Smooth muscle cell (in vitro differentiated cells): Measurements from ENCODE around the gene ATP6V1F. TPM values are rescaled to one million over a fixed set of nuclear protein-coding genes. Genes with fewer than 3 reads are reported as not detected.

Experiments used
- DNase-seq: peaks from one replicate; lab custom pipeline; 2025; ENCODE audit not compliant: unreplicated experiment; lab: John Stamatoyannopoulos, UW
- H2AFZ ChIP-seq: fragments of 200-600 bp; sonication (generic); 2 replicates; pipeline ENCODE4 v1.6.0; 2016; ENCODE audit warnings: antibody characterized with exemption, low read depth, mild to moderate bottlenecking
- H3F3A ChIP-seq: fragments of 200-600 bp; sonication (generic); 2 replicates; pipeline ENCODE4 v1.6.0; 2017; ENCODE audit warnings: antibody characterized with exemption, low read depth
- H3K27ac ChIP-seq: fragments of 200-600 bp; sonication (generic); 2 replicates; pipeline ENCODE4 v1.5.1; 2016; ENCODE audit warnings: low read depth, mild to moderate bottlenecking
- H3K27me3 ChIP-seq: fragments of 200-600 bp; sonication (generic); 2 replicates; pipeline ENCODE4 v1.6.1; 2016; ENCODE audit warnings: low read depth, mild to moderate bottlenecking
- H3K36me3 ChIP-seq: fragments of 200-600 bp; sonication (generic); 2 replicates; pipeline ENCODE4 v1.5.1; 2016; ENCODE audit warnings: low read depth
- H3K4me1 ChIP-seq: fragments of 200-600 bp; sonication (generic); 2 replicates; pipeline ENCODE4 v1.5.1; 2016; ENCODE audit warnings: low read depth
- H3K4me2 ChIP-seq: fragments of 200-600 bp; sonication (generic); 2 replicates; pipeline ENCODE4 v1.6.0; 2016; ENCODE audit warnings: mild to moderate bottlenecking
- H3K4me3 ChIP-seq: fragments of 200-600 bp; sonication (generic); 2 replicates; pipeline ENCODE4 v1.5.1; 2016; ENCODE audit warnings: mild to moderate bottlenecking
- H3K79me2 ChIP-seq: fragments of 200-600 bp; sonication (generic); 2 replicates; pipeline ENCODE4 v1.6.0; 2016; ENCODE audit warnings: low read depth, mild to moderate bottlenecking
- H3K9ac ChIP-seq: fragments of 200-600 bp; sonication (generic); 2 replicates; pipeline ENCODE4 v1.6.0; 2016; ENCODE audit warnings: low read depth
- H3K9me3 ChIP-seq: fragments of 200-600 bp; sonication (generic); replicated peaks from 2 replicates; pipeline ENCODE4 v1.5.1; 2016; ENCODE audit warnings: low read depth
- H4K20me1 ChIP-seq: fragments of 200-600 bp; sonication (generic); 2 replicates; pipeline ENCODE4 v1.6.0; 2016; ENCODE audit warnings: low read depth
- WGBS: methylation state at CpG from one replicate; pipeline ENCODE4 v1.1.7; 2016; ENCODE audit warnings: low lambda C conversion rate; 5-methylcytosine and 5-hydroxymethylcytosine counted together
- polyA plus RNA-seq: library from polyadenylated mRNA; unstranded; fragments of >200 nt; fragmentation: Nextera tagmentation; extraction: Ambion mirVana; gene quantifications from 2 replicates; pipeline ENCODE4 v1.2.1, GENCODE V29; 2016
- total RNA-seq: library from RNA; depleted of rRNA; stranded (reverse); fragments of >200 nt; gene quantifications from 2 replicates; pipeline ENCODE4 v1.2.3, GENCODE V29; 2014
- TF ChIP-seq, protein P1 (sequence below): fragments of 200-600 bp; sonication (generic); IDR thresholded peaks from 2 replicates; pipeline ENCODE4 v1.5.1; 2017; ENCODE audit warnings: borderline replicate concordance, mild to moderate bottlenecking, antibody characterized with exemption; ENCODE audit not compliant: insufficient read depth, poor library complexity, severe bottlenecking

The ATP6V1F gene
- total and polyA plus RNA-seq, 2 experiments from 2014 or later = 131 to 325 TPM

DNA sequence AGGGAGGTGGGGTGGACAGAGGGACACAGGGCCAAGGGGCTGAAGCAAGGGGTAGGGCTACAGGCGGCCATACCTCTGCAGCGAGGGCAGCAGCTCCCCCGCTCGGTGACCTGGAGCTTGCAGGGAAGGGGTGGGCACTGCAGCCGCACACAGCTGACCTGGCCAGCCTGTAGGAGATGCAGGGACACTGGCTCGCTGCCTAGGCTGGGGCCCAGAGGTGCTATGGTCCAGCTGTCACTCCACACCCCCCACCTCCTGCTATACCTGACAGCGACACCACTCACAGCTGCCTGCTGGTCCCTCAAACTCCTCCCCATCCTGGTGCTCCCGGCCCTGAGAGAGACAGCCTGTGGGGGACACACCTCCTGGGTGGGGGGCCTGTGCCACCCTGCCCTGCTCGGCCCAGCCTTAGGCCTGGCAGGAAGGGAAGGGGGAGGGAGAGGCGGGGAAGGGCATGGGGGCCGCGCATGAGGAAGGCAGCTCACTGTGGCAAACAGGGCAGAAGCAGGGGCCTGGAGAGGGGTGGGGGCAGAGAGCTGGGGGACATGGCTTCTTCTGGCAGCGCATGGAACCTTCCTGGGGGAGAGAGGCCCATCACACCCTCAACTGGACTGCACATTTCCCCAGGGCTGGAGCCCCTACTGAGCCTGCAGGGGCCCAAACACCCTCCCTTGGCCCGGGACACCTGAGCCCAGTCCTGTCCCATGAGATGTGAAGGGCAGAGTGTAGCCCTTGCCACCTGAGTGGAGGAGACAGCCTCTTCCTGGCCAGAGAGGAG lies 23.9 kb downstream of the ATP6V1F start:
- Histone ChIP-seq H3K4me2 (no peak overlapping the region), H3K36me3 (no peaks in the 10 kb centered on the region), H3K9ac (no peak overlapping the region), H3K27ac (no peak overlapping the region), H4K20me1 (no peaks in the 10 kb centered on the region), H3K9me3 (no peaks in the 10 kb centered on the region), H3K4me1 (no peaks in the 10 kb centered on the region), H2AFZ (no peak overlapping the region), H3K27me3 (no peaks in the 10 kb centered on the region), H3K4me3 (no peak overlapping the region), H3F3A (no peaks in the 10 kb centered on the region), H3K79me2 (no peaks in the 10 kb centered on the region)
- TF ChIP-seq, protein P1, sequence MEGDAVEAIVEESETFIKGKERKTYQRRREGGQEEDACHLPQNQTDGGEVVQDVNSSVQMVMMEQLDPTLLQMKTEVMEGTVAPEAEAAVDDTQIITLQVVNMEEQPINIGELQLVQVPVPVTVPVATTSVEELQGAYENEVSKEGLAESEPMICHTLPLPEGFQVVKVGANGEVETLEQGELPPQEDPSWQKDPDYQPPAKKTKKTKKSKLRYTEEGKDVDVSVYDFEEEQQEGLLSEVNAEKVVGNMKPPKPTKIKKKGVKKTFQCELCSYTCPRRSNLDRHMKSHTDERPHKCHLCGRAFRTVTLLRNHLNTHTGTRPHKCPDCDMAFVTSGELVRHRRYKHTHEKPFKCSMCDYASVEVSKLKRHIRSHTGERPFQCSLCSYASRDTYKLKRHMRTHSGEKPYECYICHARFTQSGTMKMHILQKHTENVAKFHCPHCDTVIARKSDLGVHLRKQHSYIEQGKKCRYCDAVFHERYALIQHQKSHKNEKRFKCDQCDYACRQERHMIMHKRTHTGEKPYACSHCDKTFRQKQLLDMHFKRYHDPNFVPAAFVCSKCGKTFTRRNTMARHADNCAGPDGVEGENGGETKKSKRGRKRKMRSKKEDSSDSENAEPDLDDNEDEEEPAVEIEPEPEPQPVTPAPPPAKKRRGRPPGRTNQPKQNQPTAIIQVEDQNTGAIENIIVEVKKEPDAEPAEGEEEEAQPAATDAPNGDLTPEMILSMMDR = no peak
- 87% methylated on average over 10 of the region's 14 CpGs for WGBS
- no peak for DNase-seq

GRCh38 chr7:128887169-128888038 lies 24.7 kb downstream of the ATP6V1F start:
- WGBS = 88% methylated on average over 7 of the region's 7 CpGs
- H3K27ac ChIP-seq = no peak overlapping the region
- H3K27me3 ChIP-seq = no peaks in the 10 kb centered on the region
- no peak overlapping the region for H2AFZ ChIP-seq
- no peaks in the 10 kb centered on the region for H3F3A ChIP-seq
- H3K4me2 ChIP-seq = no peak overlapping the region
- no peaks in the 10 kb centered on the region for H3K9me3 ChIP-seq
- no peaks in the 10 kb centered on the region for H4K20me1 ChIP-seq
- no peak overlapping the region for H3K4me3 ChIP-seq
- H3K4me1 ChIP-seq = no peaks in the 10 kb centered on the region
- no peak overlapping the region for H3K9ac ChIP-seq
- TF ChIP-seq, protein P1 = no peak
- no peak for DNase-seq
- no peaks in the 10 kb centered on the region for H3K36me3 ChIP-seq
- H3K79me2 ChIP-seq = no peaks in the 10 kb centered on the region

DNA sequence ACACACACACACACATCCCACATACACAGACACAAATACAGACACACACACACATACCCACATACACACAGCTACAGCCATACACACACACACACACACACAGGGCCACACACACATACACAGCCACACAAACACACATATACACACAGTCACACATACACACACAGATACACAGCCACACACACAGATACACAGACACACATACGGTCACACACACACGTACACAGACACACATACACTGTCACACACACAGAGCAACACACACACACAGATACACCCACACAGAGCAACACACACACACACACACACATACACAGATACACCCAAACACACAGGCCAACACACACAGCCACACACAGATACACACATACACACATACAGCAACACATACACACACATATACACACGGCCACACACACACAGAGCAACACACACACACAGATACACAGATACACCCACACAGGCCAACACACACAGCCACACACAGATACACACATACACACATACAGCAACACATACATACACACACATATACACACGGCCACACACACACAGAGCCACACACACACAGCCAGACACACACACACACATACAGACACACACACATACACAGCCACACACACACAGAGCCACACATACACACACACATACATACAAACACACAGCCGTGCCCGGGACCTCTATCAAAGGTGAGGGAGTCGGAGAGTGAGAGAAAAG lies 25.5 kb downstream of the ATP6V1F start:
- H3K27ac ChIP-seq = no peak overlapping the region
- H3K4me2 ChIP-seq = no peak overlapping the region
- no peaks in the 10 kb centered on the region for H3K9me3 ChIP-seq
- no peaks in the 10 kb centered on the region for H3K36me3 ChIP-seq
- TF ChIP-seq, protein P1 = no peak
- no peaks in the 10 kb centered on the region for H4K20me1 ChIP-seq
- no peak overlapping the region for H3K4me3 ChIP-seq
- WGBS = 90% methylated on average over 7 of the region's 7 CpGs
- DNase-seq = no peak
- no peaks in the 10 kb centered on the region for H3F3A ChIP-seq
- no peaks in the 10 kb centered on the region for H3K4me1 ChIP-seq
- H2AFZ ChIP-seq = no peak overlapping the region
- no peak overlapping the region for H3K9ac ChIP-seq
- no peaks in the 10 kb centered on the region for H3K79me2 ChIP-seq
- no peaks in the 10 kb centered on the region for H3K27me3 ChIP-seq
